ENCODE measurements around the gene IKBKG.

- TF ChIP-seq ZNF607 (CRISPR knock-in tag; IDR thresholded peaks at IDR 0.05; ENCODE audit: borderline replicate concordance) (no peak), ATF7-NPFF (CRISPR knock-in tag; IDR thresholded peaks at IDR 0.05; ENCODE audit: low read depth) (no peak), RCOR2 (CRISPR knock-in tag; IDR thresholded peaks at IDR 0.05) (no peak), ZNF350 (CRISPR knock-in tag; IDR thresholded peaks at IDR 0.05; ENCODE audit: borderline replicate concordance, low read depth) (no peak), ZFP36 (IDR thresholded peaks at IDR 0.05; ENCODE audit: borderline replicate concordance, low read depth, low read length, partially characterized antibody) (no peak)
Measured at GRCh38 chrX:154508384-154508745, 39.1 kb upstream of the IKBKG start.
